ENCODE measurements around the gene ARHGEF11.

DNA sequence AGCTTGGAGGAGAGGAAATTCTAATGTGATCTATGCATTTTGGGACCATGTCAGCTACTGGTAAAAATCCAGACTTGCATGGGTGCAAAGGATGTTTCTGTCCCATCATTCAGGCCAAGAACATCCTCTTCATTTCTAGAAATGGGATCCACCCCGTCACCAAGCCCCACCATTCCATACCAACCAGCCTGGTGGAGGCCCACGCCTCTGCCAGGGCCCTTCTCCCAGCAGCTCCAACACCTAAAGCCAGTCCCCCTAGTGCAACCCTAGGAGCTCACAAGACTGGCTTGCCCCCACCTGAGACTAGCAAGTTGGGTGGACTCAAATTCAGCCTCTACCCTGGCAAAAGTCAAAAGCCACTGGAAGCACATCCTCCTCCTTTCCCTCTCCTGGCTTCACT is 1.9 kb downstream of the ARHGEF11 start:
- TF ChIP-seq, protein P1, sequence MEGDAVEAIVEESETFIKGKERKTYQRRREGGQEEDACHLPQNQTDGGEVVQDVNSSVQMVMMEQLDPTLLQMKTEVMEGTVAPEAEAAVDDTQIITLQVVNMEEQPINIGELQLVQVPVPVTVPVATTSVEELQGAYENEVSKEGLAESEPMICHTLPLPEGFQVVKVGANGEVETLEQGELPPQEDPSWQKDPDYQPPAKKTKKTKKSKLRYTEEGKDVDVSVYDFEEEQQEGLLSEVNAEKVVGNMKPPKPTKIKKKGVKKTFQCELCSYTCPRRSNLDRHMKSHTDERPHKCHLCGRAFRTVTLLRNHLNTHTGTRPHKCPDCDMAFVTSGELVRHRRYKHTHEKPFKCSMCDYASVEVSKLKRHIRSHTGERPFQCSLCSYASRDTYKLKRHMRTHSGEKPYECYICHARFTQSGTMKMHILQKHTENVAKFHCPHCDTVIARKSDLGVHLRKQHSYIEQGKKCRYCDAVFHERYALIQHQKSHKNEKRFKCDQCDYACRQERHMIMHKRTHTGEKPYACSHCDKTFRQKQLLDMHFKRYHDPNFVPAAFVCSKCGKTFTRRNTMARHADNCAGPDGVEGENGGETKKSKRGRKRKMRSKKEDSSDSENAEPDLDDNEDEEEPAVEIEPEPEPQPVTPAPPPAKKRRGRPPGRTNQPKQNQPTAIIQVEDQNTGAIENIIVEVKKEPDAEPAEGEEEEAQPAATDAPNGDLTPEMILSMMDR (IDR thresholded peaks at IDR 0.05 in 8 of 11, conservative IDR thresholded peaks at IDR 0.05 in 3 of 11), result no peak
- TF ChIP-seq POLR2A (IDR thresholded peaks at IDR 0.05) (no peak), POLR2AphosphoS5 (IDR thresholded peaks at IDR 0.05) (no peak)

All from spleen (tissue), 7 donors.